ENCODE measurements around the gene SLC5A10. TPM values are rescaled to one million over a fixed set of nuclear protein-coding genes. Genes with fewer than 3 reads are reported as not detected.

The SLC5A10 gene
- total RNA-seq, 4 donors from 2014 or later, result not detected

DNA sequence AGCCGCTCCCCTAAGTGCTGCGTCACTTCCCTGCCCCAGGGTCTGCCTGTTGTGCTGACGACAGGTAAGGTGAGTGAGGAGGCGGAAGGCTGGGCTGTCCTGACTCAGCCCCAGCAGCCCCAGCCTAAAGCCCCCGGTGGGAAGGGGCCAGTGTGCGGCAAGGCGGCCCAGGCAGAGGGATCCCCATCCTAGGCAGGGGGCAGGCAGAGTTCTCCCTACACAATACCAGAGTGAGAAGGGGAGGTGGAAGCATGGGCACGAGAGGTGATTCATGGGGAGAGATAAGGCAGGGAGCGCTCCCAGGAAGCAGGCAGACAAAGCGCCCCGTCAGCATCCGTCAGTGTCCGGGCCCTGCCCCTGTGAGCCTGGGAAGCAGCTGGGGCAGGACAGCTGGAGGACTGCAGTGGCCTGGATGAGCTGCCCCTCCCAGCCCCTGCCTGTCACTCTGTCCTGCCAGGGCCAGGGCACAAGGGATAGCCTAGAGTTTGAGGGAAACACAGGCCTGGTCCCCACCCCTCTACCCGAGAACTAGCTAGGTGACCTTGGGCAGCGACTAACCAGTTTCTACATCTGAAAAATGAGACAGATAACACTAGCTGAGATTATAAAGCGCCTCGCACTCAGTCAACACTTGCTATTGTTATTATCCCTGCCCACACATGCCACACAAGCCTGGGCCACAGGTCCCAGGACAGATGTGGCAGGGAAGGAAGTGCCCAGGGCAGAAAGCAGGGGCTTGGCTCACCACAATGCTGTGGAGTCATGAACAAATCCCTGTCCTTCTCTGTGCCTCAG lies 48.8 kb downstream of the SLC5A10 start:
- intact Hi-C loops (cut with DNase I; ENCODE audit: low total_unique reads), result no loop called here
- Histone ChIP-seq H3K4me1 (no peaks in the 10 kb centered on the region), H3K9me3 (peaks cover 0 to 4% of the 10 kb centered on the region in 2 donors), H3K4me3 (no peak overlapping the region), H3K36me3 (no peaks in the 10 kb centered on the region), H3K27me3 (no peaks in the 10 kb centered on the region), H3K27ac (peak overlapping the region in 1 of 2 donors; percentile 37)
- TF ChIP-seq POLR2A (IDR thresholded peaks at IDR 0.05) (no peak), CTCF (IDR thresholded peaks at IDR 0.05) (no peak)
- peak in 1 of 2 donors; percentile 26 for DNase-seq

DNA sequence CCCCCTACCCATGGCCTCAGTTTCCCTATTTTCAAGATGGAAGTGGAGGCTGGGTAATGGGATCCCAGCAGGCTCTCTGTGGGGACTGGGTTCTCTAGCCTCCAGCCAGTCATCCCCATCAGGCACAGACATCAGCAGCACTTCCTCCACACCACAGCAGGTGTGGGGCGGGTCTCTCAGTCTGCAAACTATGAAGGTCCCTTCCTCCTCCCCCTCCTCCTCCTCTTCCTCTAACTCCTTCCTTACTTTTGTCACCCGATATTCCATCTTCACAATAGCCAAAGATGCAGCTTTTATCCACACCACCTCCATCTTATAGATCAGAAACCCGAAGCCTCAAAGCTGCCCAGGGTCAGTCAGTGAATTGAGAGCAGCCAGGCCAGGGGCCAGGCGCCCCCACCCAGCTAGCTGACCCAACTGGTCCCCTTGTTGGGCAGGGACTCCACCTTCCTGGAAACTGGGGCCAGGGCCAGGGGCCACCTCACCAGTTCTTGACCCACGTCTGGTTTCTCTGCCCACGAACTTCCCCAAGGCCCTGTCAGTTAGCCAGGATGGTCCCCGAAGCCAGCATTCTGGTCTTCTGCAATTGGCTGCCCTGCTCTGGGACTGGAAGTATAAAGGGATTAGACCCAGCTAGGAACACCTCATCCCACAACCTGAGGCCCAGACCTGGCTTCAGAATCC lies 50.1 kb downstream of the SLC5A10 start:
- intact Hi-C loops (cut with DNase I; ENCODE audit: low total_unique reads), result no loop called here
- H3K9me3 ChIP-seq, result no peaks in the 10 kb centered on the region
- H3K4me1 ChIP-seq, result no peaks in the 10 kb centered on the region
- H3K27ac ChIP-seq, result no peak overlapping the region
- no peaks in the 10 kb centered on the region for H3K36me3 ChIP-seq
- no peak overlapping the region for H3K4me3 ChIP-seq
- H3K27me3 ChIP-seq, result no peaks in the 10 kb centered on the region
- no peak for DNase-seq
- TF ChIP-seq POLR2A (IDR thresholded peaks at IDR 0.05) (no peak), CTCF (IDR thresholded peaks at IDR 0.05) (no peak)

DNA sequence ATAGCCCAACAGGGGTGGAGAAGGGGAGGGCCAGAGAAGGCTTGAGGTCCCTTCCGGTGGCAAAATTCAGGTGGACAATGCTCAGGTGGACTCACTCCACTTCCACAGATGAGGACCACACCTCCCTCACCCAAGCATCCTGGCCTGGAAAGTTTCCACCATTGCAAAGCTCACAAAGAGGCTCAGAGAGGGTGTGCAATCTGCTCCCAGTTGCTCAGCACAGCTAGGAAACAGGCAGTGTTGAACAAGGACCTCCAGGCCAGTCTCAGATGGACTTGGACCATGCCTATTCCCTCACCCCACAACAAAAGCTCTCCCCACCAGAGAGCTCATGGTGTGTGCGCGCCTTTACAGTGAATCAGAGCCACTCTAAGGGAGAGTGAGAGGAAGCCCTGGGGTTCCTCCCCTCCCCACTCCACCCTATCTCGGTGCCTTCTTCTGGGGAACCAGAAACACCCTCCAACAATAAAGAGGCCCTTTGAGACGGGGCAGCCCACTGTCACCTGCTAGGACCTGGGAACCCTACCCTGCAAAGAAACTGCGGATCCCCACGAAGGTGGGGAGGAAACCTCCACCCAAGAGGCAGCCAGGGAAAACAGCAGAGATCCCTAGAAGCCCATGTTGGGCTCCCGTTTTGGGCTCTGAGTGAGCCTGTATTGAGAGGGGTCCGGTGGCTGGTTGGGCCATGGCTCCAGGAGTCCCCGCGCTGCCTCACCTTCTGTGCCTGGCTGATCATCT lies 51.0 kb downstream of the SLC5A10 start:
- no peaks in the 10 kb centered on the region for H3K4me1 ChIP-seq
- no peak overlapping the region for H3K4me3 ChIP-seq
- no peaks in the 10 kb centered on the region for H3K9me3 ChIP-seq
- no peaks in the 10 kb centered on the region for H3K36me3 ChIP-seq
- DNase-seq, result no peak
- H3K27ac ChIP-seq, result peak overlapping the region in 1 of 2 donors; percentile 73
- TF ChIP-seq CTCF (IDR thresholded peaks at IDR 0.05) (no peak), POLR2A (IDR thresholded peaks at IDR 0.05) (no peak)
- intact Hi-C loops (cut with DNase I; ENCODE audit: low total_unique reads), result no loop called here
- no peaks in the 10 kb centered on the region for H3K27me3 ChIP-seq

DNA sequence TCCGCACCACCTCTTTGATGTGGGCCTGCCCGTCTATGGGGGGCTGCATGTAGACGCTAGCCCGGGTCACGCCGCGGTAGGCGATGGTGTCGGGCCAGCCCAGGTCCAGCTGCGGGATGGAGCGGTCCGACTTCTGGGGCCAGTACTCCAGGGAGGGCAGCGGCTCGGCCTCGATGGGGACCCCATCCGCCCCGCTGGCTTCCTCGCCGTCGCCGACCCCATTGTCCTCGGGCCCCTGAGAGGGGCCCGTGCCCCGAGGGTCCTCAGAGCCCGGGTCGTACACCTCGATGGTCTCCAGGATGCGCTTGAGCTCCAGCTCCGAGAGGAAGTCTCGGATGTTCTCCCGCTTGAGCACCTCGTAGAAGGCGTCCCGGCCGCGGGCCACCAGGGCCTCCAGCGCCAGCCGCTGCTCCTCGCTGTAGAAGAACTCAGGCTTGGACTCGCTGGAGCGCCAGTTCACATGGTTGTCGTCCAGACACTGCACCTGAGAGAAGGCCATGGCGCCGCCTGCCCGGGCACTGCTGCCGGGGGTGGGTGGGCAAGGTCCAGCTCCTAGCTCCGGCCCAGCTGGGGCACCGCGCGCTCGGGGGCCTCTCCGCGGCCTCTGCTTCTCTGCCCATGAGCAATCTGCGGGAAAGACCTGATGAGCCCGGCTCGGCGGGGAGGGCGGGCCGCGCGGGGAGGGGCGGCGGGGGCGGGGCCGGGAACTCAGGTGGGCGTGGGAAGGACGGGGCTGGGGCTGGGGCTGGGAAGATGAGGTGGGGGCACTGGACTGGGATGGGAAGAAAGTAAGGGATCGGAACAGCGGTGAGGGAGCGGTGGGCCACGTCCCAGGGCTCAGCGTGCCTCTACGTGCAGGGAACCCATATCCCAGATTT lies 51.8 kb downstream of the SLC5A10 start:
- Histone ChIP-seq H3K36me3 (no peaks in the 10 kb centered on the region), H3K4me1 (no peaks in the 10 kb centered on the region), H3K4me3 (peak overlapping the region; percentile 47 to 50), H3K9me3 (no peaks in the 10 kb centered on the region), H3K27me3 (no peaks in the 10 kb centered on the region), H3K27ac (peak overlapping the region; percentile 47 to 73)
- TF ChIP-seq CTCF (IDR thresholded peaks at IDR 0.05) (no peak), POLR2A (IDR thresholded peaks at IDR 0.05) (no peak)
- intact Hi-C loops (cut with DNase I; ENCODE audit: low total_unique reads), result no loop called here
- DNase-seq, result peak; percentile 34 to 35
